Measurements from ENCODE around the gene RNF224.

RNF224 gene

DNA sequence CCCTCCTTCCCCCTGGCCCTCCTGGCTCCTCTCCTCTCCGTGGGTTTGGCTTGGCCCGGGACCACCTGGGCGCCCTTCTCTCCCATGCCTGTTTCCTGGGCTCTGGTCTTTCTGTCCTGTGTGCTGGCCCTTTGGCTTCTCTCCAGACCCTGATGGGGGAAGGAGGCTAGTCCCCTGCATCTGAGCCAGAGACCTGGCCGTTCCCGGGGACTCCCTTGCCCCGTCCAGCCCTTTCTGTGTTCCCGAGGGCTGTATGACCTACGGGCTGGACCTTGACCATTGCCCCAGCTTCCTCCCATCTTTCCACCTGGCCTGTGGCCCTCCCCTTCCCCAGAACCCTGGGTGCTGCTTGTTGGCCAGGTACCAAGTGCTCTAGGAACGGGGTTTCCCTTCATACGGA, 36.2 kb downstream of the RNF224 start:
- no peak overlapping the region for H3K27ac ChIP-seq (ENCODE audit: low read length)
- no peak overlapping the region for H3K4me2 ChIP-seq (ENCODE audit: insufficient read depth, low read length)
- no peak for DNase-seq
- peaks cover 55% of the 10 kb centered on the region for H3K36me3 ChIP-seq (ENCODE audit: insufficient read depth, low read length)
- no peak overlapping the region for H3K9ac ChIP-seq (ENCODE audit: low read depth, low read length)
- no peaks in the 10 kb centered on the region for H3K27me3 ChIP-seq (ENCODE audit: insufficient read depth, low read length, poor library complexity)
- H3K9me3 ChIP-seq (ENCODE audit: insufficient read depth, low read length, severe bottlenecking), result no peaks in the 10 kb centered on the region
- H3K4me3 ChIP-seq (ENCODE audit: low read depth in 1 of 2, low read length in 2 of 2), result no peak overlapping the region
- H3K4me1 ChIP-seq (ENCODE audit: insufficient read depth, low read length), result no peaks in the 10 kb centered on the region
- H4K20me1 ChIP-seq (ENCODE audit: insufficient read depth, low read length), result peaks cover 11% of the 10 kb centered on the region
- no peak for ATAC-seq (ENCODE audit: insufficient read depth, low read depth)
- TF ChIP-seq, protein P1, sequence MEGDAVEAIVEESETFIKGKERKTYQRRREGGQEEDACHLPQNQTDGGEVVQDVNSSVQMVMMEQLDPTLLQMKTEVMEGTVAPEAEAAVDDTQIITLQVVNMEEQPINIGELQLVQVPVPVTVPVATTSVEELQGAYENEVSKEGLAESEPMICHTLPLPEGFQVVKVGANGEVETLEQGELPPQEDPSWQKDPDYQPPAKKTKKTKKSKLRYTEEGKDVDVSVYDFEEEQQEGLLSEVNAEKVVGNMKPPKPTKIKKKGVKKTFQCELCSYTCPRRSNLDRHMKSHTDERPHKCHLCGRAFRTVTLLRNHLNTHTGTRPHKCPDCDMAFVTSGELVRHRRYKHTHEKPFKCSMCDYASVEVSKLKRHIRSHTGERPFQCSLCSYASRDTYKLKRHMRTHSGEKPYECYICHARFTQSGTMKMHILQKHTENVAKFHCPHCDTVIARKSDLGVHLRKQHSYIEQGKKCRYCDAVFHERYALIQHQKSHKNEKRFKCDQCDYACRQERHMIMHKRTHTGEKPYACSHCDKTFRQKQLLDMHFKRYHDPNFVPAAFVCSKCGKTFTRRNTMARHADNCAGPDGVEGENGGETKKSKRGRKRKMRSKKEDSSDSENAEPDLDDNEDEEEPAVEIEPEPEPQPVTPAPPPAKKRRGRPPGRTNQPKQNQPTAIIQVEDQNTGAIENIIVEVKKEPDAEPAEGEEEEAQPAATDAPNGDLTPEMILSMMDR (IDR thresholded peaks at IDR 0.05; ENCODE audit: borderline replicate concordance, extremely low read depth, low read length, poor library complexity, severe bottlenecking), result no peak
- no peak for TF ChIP-seq EZH2 (IDR thresholded peaks at IDR 0.05; ENCODE audit: borderline replicate concordance, low read depth, low read length, severe bottlenecking)
- no peak overlapping the region for H2AFZ ChIP-seq (ENCODE audit: low read depth, low read length)
- H3K79me2 ChIP-seq (ENCODE audit: insufficient read depth, low read length), result peaks cover 9% of the 10 kb centered on the region; the same call in 1 of the 2 replicates

DNA sequence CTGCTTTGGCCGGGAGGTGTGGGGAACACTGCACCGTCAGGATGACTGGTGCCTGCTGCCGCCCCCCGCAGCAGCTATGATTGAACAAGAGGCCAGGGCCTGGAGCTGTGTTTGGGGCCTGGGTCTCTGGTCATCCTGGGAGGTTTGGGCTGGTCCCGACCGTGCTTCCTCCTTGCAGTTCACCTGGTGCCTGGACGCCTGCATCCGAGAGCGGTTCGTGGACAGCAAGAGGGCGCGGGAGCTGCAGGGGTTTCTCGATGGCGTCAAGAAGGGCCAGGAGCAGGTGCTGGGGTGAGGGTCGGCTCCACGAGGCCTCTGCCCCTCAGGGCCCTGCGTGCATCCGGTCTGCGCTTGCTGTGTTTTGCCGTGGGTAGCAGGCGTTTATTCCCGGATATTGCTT, 36.8 kb downstream of the RNF224 start:
- ATAC-seq (ENCODE audit: insufficient read depth, low read depth) (no peak), DNase-seq (no peak)
- TF ChIP-seq, protein P1 (IDR thresholded peaks at IDR 0.05; ENCODE audit: borderline replicate concordance, extremely low read depth, low read length, poor library complexity, severe bottlenecking), result no peak
- TF ChIP-seq EZH2 (IDR thresholded peaks at IDR 0.05; ENCODE audit: borderline replicate concordance, low read depth, low read length, severe bottlenecking), result no peak
- no peak overlapping the region for H3K4me3 ChIP-seq (ENCODE audit: low read depth in 1 of 2, low read length in 2 of 2)
- H3K27me3 ChIP-seq (ENCODE audit: insufficient read depth, low read length, poor library complexity), result no peaks in the 10 kb centered on the region
- H3K9me3 ChIP-seq (ENCODE audit: insufficient read depth, low read length, severe bottlenecking), result no peaks in the 10 kb centered on the region
- no peaks in the 10 kb centered on the region for H3K4me1 ChIP-seq (ENCODE audit: insufficient read depth, low read length)
- no peak overlapping the region for H3K4me2 ChIP-seq (ENCODE audit: insufficient read depth, low read length)
- no peak overlapping the region for H2AFZ ChIP-seq (ENCODE audit: low read depth, low read length)
- H3K9ac ChIP-seq (ENCODE audit: low read depth, low read length), result no peak overlapping the region
- H4K20me1 ChIP-seq (ENCODE audit: insufficient read depth, low read length), result peaks cover 16% of the 10 kb centered on the region
- H3K27ac ChIP-seq (ENCODE audit: low read length), result no peak overlapping the region
- H3K79me2 ChIP-seq (ENCODE audit: insufficient read depth, low read length), result peaks cover 5% of the 10 kb centered on the region; the same call in 1 of the 2 replicates
- peaks cover 55% of the 10 kb centered on the region for H3K36me3 ChIP-seq (ENCODE audit: insufficient read depth, low read length)

DNA sequence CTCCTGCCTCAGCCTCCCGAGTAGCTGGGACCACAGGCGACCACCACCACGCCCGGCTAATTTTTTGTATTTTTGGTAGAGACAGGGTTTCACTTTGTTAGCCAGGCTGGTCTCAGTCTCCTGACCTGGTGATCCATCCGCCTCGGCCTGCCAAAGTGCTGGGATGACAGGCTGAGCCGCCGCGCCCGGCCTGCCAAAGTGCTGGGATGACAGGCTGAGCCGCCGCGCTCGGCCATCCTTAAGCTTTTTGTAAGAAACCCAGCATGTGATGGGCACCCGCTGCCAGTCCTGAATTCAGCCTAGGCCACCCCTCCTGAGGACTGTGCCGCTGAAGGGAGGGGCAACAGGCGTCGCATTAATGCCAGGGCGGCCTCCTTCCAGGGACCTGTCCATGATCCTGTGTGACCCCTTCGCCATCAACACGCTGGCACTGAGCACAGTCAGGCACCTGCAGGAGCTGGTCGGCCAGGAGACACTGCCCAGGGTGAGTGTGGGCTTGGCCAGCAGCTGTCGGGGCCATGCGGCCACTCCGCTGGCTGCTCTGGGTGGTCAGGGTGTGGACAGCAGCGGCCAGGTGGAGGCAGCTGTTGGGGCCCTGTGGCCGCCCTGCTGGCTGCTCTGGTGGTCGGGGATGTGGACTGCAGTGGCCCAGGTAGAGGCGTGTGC, 38.3 kb downstream of the RNF224 start:
- 0 out of 2 replicates have a peak, but pooled peaks cover 2% of the 10 kb centered on the region for H3K79me2 ChIP-seq (ENCODE audit: insufficient read depth, low read length)
- no peaks in the 10 kb centered on the region for H3K4me1 ChIP-seq (ENCODE audit: insufficient read depth, low read length)
- peaks cover 16% of the 10 kb centered on the region for H4K20me1 ChIP-seq (ENCODE audit: insufficient read depth, low read length)
- H3K9ac ChIP-seq (ENCODE audit: low read depth, low read length), result no peak overlapping the region
- no peak for TF ChIP-seq EZH2 (IDR thresholded peaks at IDR 0.05; ENCODE audit: borderline replicate concordance, low read depth, low read length, severe bottlenecking)
- TF ChIP-seq, protein P1 (IDR thresholded peaks at IDR 0.05; ENCODE audit: borderline replicate concordance, extremely low read depth, low read length, poor library complexity, severe bottlenecking), result no peak
- no peak for ATAC-seq (ENCODE audit: insufficient read depth, low read depth)
- H3K4me2 ChIP-seq (ENCODE audit: insufficient read depth, low read length), result no peak overlapping the region
- no peak for DNase-seq
- H3K27me3 ChIP-seq (ENCODE audit: insufficient read depth, low read length, poor library complexity), result no peaks in the 10 kb centered on the region
- H2AFZ ChIP-seq (ENCODE audit: low read depth, low read length), result no peak overlapping the region
- peaks cover 58% of the 10 kb centered on the region for H3K36me3 ChIP-seq (ENCODE audit: insufficient read depth, low read length)
- H3K27ac ChIP-seq (ENCODE audit: low read length), result no peak overlapping the region
- no peaks in the 10 kb centered on the region for H3K9me3 ChIP-seq (ENCODE audit: insufficient read depth, low read length, severe bottlenecking)
- no peak overlapping the region for H3K4me3 ChIP-seq (ENCODE audit: low read depth in 1 of 2, low read length in 2 of 2)

Measured in DND-41 (cell line).